ENCODE results near the gene SAMD3.

DNA sequence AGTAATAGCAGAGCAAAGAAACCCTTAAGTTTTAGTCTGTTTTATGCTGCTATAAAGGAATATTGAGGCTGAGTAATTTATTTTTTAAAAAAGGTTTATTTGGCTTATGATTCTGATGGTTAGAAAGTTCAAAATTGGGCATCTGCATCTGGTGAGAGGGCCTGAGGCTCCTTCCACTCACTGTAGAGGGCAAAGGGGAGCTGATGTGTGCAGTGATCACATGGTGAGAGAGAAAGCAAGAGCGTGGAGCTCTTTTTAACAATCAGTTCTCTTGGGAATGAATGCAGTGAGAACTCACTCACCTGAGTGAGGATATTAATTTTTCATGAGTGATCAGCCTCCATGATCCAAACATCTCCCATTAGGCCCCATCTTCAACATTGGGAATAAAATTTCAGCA lies 36.4 kb upstream of the SAMD3 start:
- TF ChIP-seq GABPA (IDR thresholded peaks at IDR 0.05; ENCODE audit: low read depth) (no peak), CTCF (IDR thresholded peaks at IDR 0.05) (no peak), ELF1 (IDR thresholded peaks at IDR 0.05) (no peak), TAF1 (IDR thresholded peaks at IDR 0.05; ENCODE audit: borderline replicate concordance, low read depth, low read length) (no peak), RFX5 (IDR thresholded peaks at IDR 0.05; ENCODE audit: low read length) (no peak), FOXM1 (IDR thresholded peaks at IDR 0.05; ENCODE audit: low read depth) (no peak)
- TF ChIP-seq, protein P1, sequence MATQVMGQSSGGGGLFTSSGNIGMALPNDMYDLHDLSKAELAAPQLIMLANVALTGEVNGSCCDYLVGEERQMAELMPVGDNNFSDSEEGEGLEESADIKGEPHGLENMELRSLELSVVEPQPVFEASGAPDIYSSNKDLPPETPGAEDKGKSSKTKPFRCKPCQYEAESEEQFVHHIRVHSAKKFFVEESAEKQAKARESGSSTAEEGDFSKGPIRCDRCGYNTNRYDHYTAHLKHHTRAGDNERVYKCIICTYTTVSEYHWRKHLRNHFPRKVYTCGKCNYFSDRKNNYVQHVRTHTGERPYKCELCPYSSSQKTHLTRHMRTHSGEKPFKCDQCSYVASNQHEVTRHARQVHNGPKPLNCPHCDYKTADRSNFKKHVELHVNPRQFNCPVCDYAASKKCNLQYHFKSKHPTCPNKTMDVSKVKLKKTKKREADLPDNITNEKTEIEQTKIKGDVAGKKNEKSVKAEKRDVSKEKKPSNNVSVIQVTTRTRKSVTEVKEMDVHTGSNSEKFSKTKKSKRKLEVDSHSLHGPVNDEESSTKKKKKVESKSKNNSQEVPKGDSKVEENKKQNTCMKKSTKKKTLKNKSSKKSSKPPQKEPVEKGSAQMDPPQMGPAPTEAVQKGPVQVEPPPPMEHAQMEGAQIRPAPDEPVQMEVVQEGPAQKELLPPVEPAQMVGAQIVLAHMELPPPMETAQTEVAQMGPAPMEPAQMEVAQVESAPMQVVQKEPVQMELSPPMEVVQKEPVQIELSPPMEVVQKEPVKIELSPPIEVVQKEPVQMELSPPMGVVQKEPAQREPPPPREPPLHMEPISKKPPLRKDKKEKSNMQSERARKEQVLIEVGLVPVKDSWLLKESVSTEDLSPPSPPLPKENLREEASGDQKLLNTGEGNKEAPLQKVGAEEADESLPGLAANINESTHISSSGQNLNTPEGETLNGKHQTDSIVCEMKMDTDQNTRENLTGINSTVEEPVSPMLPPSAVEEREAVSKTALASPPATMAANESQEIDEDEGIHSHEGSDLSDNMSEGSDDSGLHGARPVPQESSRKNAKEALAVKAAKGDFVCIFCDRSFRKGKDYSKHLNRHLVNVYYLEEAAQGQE (IDR thresholded peaks at IDR 0.05; ENCODE audit: low read depth, low read length), result no peak
- TF ChIP-seq, protein P2, sequence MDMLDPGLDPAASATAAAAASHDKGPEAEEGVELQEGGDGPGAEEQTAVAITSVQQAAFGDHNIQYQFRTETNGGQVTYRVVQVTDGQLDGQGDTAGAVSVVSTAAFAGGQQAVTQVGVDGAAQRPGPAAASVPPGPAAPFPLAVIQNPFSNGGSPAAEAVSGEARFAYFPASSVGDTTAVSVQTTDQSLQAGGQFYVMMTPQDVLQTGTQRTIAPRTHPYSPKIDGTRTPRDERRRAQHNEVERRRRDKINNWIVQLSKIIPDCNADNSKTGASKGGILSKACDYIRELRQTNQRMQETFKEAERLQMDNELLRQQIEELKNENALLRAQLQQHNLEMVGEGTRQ (IDR thresholded peaks at IDR 0.05; ENCODE audit: borderline replicate concordance, low read depth, low read length), result no peak
- TF ChIP-seq, protein P3, sequence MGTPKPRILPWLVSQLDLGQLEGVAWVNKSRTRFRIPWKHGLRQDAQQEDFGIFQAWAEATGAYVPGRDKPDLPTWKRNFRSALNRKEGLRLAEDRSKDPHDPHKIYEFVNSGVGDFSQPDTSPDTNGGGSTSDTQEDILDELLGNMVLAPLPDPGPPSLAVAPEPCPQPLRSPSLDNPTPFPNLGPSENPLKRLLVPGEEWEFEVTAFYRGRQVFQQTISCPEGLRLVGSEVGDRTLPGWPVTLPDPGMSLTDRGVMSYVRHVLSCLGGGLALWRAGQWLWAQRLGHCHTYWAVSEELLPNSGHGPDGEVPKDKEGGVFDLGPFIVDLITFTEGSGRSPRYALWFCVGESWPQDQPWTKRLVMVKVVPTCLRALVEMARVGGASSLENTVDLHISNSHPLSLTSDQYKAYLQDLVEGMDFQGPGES (IDR thresholded peaks at IDR 0.05; ENCODE audit: low read depth, low read length), result no peak
- TF ChIP-seq, protein P4, sequence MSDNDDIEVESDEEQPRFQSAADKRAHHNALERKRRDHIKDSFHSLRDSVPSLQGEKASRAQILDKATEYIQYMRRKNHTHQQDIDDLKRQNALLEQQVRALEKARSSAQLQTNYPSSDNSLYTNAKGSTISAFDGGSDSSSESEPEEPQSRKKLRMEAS (IDR thresholded peaks at IDR 0.05; ENCODE audit: low read depth), result no peak
